ENCODE results near the gene HSD11B1. TPM values are rescaled to one million over a fixed set of nuclear protein-coding genes. Genes with fewer than 3 reads are reported as not detected.

HSD11B1 gene
- total RNA-seq, 1 experiment from 2014 or later, result 0.27 TPM

DNA sequence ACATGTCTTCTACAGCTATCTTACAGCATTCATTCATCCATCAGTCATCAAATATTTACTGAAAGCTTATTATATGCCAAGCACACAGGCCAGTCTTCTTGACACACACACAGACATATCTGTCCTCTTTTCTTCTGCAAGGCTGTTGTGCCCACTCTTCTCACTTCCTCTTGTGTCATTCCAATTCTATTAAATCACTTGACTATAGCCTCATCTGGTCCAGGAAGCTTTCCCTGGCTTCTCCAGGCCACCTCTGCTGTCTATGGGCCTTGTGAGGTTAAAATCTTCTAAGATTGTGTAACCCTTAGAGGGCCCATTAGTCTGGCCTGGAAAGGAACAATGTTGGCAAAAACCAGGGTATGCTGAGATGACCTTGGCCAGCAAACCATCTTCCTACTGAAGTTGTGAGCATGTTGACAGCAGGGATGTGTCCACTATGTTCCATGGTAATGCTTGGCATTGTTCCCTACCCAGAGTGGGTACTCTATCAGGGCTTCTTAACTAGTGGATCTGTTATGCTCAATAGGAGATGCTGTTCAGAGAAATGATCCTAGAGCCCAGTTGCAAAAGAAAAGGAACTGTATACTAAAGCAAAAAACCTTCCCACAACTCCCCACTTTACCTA is 56.5 kb downstream of the HSD11B1 start:
- Histone ChIP-seq H3K9me3 (ENCODE audit: control insufficient read depth in 1 of 2, insufficient read depth in 1 of 2, low read depth in 1 of 2, low read length in 2 of 2) (no peaks in the 10 kb centered on the region), H3K4me2 (ENCODE audit: low read length) (no peak overlapping the region), H3K9me2 (ENCODE audit: insufficient read depth) (no peaks in the 10 kb centered on the region), H3K4me1 (ENCODE audit: control insufficient read depth in 1 of 2, insufficient read depth in 2 of 2, low read length in 2 of 2) (no peaks in the 10 kb centered on the region), H3K4me3 (replicated peaks in 1 of 2; ENCODE audit: low read depth in 1 of 2, low read length in 2 of 2) (no peak overlapping the region), H3K9ac (ENCODE audit: low read length) (no peak overlapping the region), H3K27me3 (ENCODE audit: insufficient read depth, low read length) (no peaks in the 10 kb centered on the region), H3K36me3 (ENCODE audit: control insufficient read depth in 1 of 2, insufficient read depth in 2 of 2, low read length in 2 of 2) (no peaks in the 10 kb centered on the region), H2AFZ (ENCODE audit: low read depth, low read length, poor library complexity, severe bottlenecking) (no peak overlapping the region), H3K27ac (ENCODE audit: low read depth, low read length) (no peak overlapping the region), H3K79me2 (ENCODE audit: insufficient read depth, low read length) (no peaks in the 10 kb centered on the region), H4K20me1 (ENCODE audit: insufficient read depth) (no peaks in the 10 kb centered on the region)
- TF ChIP-seq POLR2A (IDR thresholded peaks at IDR 0.05; ENCODE audit: borderline replicate concordance, extremely low read depth, insufficient read depth, insufficient read length) (no peak), EZH2 (IDR thresholded peaks at IDR 0.05) (no peak), JUND (IDR thresholded peaks at IDR 0.05) (no peak), EGR1 (IDR thresholded peaks at IDR 0.05; ENCODE audit: low read depth) (no peak), RAD21 (IDR thresholded peaks at IDR 0.05; ENCODE audit: low read depth) (no peak), SIN3A (IDR thresholded peaks at IDR 0.05; ENCODE audit: low read depth) (no peak), ZBTB33 (IDR thresholded peaks at IDR 0.05; ENCODE audit: extremely low read depth, insufficient replicate concordance, low read length) (no peak), POLR2AphosphoS5 (IDR thresholded peaks at IDR 0.05; ENCODE audit: low read depth, low read length) (no peak), SP1 (IDR thresholded peaks at IDR 0.05; ENCODE audit: low read depth) (no peak), FOSL1 (IDR thresholded peaks at IDR 0.05; ENCODE audit: low read depth) (no peak), ZNF274 (IDR thresholded peaks at IDR 0.05; ENCODE audit: low read depth, low read length) (no peak), ZFX (IDR thresholded peaks at IDR 0.05) (no peak)
- TF ChIP-seq, protein P1, sequence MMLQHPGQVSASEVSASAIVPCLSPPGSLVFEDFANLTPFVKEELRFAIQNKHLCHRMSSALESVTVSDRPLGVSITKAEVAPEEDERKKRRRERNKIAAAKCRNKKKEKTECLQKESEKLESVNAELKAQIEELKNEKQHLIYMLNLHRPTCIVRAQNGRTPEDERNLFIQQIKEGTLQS (IDR thresholded peaks at IDR 0.05), result no peak
- TF ChIP-seq, protein P2, sequence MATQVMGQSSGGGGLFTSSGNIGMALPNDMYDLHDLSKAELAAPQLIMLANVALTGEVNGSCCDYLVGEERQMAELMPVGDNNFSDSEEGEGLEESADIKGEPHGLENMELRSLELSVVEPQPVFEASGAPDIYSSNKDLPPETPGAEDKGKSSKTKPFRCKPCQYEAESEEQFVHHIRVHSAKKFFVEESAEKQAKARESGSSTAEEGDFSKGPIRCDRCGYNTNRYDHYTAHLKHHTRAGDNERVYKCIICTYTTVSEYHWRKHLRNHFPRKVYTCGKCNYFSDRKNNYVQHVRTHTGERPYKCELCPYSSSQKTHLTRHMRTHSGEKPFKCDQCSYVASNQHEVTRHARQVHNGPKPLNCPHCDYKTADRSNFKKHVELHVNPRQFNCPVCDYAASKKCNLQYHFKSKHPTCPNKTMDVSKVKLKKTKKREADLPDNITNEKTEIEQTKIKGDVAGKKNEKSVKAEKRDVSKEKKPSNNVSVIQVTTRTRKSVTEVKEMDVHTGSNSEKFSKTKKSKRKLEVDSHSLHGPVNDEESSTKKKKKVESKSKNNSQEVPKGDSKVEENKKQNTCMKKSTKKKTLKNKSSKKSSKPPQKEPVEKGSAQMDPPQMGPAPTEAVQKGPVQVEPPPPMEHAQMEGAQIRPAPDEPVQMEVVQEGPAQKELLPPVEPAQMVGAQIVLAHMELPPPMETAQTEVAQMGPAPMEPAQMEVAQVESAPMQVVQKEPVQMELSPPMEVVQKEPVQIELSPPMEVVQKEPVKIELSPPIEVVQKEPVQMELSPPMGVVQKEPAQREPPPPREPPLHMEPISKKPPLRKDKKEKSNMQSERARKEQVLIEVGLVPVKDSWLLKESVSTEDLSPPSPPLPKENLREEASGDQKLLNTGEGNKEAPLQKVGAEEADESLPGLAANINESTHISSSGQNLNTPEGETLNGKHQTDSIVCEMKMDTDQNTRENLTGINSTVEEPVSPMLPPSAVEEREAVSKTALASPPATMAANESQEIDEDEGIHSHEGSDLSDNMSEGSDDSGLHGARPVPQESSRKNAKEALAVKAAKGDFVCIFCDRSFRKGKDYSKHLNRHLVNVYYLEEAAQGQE (IDR thresholded peaks at IDR 0.05; ENCODE audit: low read depth), result no peak
- TF ChIP-seq, protein P3, sequence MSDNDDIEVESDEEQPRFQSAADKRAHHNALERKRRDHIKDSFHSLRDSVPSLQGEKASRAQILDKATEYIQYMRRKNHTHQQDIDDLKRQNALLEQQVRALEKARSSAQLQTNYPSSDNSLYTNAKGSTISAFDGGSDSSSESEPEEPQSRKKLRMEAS (IDR thresholded peaks at IDR 0.05), result no peak
- RAD21 ChIA-PET (ENCODE audit: low non-redundant PET in 1 of 2, low total read pairs in 2 of 2, uncharacterized antibody in 2 of 2, unreplicated experiment in 2 of 2), result no interaction called here
- BruUV-seq (replicated peaks), result no TSS peak
- CTCF ChIA-PET, result interaction anchor here (2.2 kb wide), 1 partner anchor 13 kb away, joined by 10 read pairs; no protein-coding TSS in a partner anchor
- intact Hi-C loops (cut with micrococcal nuclease), result no loop called here
- DNase-seq (ENCODE audit: low read depth, low spot score) (no peak), ATAC-seq (no peak)
- POLR2A ChIA-PET, result no interaction called here
